SW 1271 (cell line): ENCODE measurements around the gene CHEK2.
"Not testable (repeated sequence)": the region's sequence is repeated elsewhere in the genome, so short reads cannot be mapped to it uniquely, and the experiment has no call there.

Experiments
- DNase-seq, 2 experiments: peaks; one replicate each; lab custom pipeline; 2025; lab: John Stamatoyannopoulos, UW

The CHEK2 gene

GRCh38 chr22:28741785-28742561, at the start of gene CHEK2, which contains the start of gene HSCB:
Gene CHEK2 (minus strand): TSS chr22:28741820. CDS start chr22:28734721, 7,099 bp downstream.
Gene HSCB (plus strand): TSS chr22:28742039. CDS start chr22:28742096, 57 bp downstream.
- peak; percentile 79 to 89 for DNase-seq

- DNase-seq: no peak
Observed at GRCh38 chr22:28791124-28791523, 49.5 kb upstream of the CHEK2 start.

DNA sequence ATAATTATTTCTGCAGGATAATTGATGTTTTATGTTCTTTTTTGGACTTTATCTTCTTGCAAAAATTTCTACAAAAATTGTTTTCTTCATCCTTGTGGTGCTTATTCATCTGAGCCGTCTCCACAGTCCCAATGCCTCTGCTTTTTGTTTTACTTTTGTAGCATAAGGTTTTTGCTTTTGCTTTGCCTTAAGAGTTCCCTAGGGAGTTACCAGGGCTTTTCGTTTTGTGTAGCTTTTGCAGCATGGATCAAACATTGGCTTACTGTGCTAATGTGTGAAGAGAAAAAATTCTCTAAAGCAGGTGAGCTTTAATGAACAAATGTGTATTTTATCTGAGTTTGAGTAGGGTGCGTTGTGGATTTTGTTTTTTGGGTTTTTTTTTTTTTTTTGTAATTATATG, 47.0 kb upstream of the CHEK2 start:
- no peak for DNase-seq

- no peak for DNase-seq
Observed at GRCh38 chr22:28783786-28784671, 42.4 kb upstream of the CHEK2 start.

DNA sequence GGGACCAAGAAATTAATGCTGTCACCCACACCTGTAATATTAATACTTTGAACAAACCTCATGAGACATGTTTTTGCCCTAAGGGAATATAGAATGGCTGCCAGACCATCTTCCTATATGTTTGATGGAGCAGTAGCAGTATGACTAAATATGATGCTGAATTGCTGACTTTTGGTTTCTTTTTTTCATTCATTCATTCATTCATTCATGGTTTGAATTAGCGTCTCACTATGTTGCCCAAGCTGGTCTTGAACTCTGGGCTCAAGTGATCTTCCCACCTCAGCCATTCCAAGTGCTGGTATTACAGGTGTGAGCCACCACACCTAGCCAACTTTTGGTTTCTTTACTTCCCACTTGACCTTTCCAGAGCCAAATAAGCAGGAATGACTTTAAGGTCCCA, 38.7 kb upstream of the CHEK2 start:
- no peak for DNase-seq

GRCh38 chr22:28779833-28780232, 38.2 kb upstream of the CHEK2 start:
- DNase-seq: no peak

DNA sequence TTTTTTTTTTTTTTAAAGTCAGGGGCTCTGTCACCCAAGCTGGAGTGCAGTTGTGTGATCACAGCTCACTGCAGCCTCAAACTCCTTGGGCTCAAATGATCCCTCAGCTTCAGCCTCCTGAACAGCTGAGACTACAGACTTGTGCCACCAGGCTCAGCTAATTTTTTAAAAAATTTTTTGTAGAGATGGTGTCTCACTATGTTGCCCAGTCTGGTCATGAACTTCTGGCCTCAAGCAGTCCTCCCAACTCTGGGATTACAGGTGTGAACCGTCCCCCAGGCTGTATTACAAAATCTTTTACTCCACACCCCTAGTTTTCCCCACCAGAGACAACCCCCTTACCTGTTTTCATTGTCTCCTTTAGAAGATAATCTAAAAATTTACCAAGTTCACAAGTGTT, 32.8 kb upstream of the CHEK2 start:
- DNase-seq: no peak

- DNase-seq: no peak
Observed at GRCh38 chr22:28773461-28773867, 31.8 kb upstream of the CHEK2 start.

- peak; percentile 41 to 75 for DNase-seq
Observed at GRCh38 chr22:28772633-28773460, 31.2 kb upstream of the CHEK2 start, which contains the start of gene CCDC117. Gene CCDC117 (plus strand): TSS chr22:28772695. CDS start chr22:28772850, 155 bp downstream.

DNA sequence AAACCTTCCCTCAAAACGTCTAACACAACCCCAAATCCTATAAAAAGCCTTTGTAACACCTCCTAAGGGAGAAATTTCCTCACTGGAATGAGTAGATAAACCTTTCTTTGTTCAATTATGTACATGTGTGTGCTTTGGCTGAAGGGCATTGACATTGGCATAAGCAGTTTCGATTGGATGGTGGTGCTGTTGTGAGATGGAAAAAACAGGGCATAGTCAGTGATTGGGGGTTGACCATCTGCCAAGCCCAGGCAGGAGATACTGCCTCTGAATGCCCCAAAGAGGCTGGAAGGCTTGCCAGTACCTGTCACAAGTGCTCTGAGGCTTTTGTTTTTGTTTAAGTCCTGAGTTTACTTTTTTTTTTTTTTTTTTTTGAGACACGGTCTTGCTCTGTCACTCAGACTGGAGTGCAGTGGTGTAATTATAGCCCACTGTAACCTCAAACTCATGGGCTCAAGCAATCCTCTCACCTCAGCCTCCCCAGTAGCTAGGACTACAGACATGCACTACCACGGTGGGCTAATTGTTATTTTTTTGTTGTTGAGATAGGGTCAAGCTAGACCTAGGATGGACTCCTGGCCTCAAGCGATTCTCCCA, 29.7 kb upstream of the CHEK2 start:
- no peak for DNase-seq

DNA sequence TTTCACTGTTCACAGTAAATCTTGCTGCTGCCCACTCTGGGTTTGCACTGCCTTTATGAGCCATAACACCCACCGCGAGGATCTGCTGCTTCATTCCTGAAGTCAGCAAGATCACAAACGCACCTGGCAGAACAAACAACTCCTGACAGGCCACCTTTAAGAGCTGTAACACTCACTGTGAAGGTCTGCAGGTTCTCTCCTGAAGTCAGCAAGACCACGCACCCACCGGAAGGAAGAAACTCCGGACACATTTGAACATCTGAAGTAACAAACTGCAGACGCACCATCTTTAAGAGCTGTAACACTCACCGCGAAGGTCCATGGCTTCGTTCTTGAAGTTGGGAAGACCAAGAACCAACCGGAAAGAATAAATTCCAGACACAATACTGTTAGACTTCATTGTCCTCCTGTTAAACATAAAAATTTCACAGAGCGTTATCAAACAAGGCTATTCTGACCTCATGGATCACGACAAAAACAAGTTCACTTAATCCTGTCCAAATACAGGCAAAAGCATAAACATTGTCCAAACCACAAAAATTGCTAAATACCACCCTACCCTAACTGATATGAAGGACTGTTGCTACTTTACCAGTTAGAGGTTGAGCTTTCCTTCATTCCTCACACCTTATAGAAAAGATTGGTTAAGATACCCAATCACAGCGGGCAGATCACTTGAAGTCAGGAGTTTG, 27.9 kb upstream of the CHEK2 start:
- DNase-seq: no peak

GRCh38 chr22:28768701-28769393, 27.2 kb upstream of the CHEK2 start:
- DNase-seq: no peak

- no peak for DNase-seq
Observed at GRCh38 chr22:28766628-28767027, 25.0 kb upstream of the CHEK2 start.

- not testable (repeated sequence) for DNase-seq
Observed at GRCh38 chr22:28762000-28762399, 20.4 kb upstream of the CHEK2 start.

- DNase-seq: no peak
Observed at GRCh38 chr22:28761449-28761755, 19.8 kb upstream of the CHEK2 start.

- no peak for DNase-seq
Observed at GRCh38 chr22:28759861-28760560, 18.4 kb upstream of the CHEK2 start.

- DNase-seq: not testable (repeated sequence)
Observed at GRCh38 chr22:28754512-28754911, 12.9 kb upstream of the CHEK2 start.

DNA sequence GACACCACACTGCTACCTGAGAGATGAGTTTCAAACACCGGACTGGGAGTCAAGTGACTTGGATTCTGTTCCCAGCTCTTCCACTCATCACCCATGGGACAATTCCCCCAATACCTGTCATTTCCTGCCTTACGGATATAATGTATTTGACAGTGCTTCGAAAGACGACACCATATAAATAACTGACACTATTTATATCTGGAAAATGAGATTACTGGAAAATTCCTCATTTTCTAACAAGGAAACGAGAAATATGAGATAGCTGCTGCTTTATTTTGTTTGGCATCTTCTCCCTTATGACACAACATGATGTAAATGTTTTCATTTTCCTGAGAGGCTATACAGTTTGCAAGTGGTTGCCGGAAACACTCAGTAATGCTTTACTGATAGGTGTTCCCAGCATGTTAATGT, 8.9 kb upstream of the CHEK2 start:
- no peak for DNase-seq

DNA sequence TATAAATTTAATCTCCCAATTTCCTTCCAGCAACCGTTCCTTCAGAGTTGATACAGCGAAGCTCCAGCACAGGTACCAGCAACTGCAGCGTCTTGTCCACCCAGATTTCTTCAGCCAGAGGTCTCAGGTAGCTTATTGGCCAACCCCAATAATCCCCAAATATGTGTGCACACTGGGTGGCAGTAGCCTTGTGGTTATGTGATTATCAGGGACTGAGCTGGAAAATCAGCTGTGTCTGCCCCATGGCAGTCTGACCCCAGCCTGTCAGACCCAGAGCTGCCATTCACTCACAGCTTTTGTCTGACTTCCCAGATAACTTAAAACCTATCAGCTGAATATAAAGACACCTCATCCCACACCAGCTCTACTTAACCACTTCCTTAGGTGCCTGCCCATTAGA, 2.2 kb upstream of the CHEK2 start:
- no peak for DNase-seq

DNA sequence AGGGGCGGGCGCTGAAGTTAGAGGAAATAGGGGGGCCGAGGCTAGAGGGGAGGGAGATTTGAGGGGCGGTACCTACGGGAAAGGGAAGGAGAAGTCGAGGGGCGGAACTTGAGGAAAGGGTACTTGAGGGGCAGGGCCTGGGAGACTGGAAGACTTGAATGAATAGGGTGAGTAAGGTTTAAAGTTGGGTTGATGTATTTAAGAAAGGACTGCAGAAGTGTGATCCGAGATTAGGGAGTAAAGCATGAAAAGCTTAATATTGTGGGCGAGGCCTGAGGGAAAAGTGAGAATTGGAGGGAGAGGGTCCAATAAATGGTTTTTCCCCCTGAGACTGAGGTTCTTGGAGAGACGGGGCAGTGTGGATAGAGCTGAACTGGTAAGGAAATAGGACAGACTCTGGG, 942 bp upstream of the CHEK2 start:
- peak in 1 of 2 experiments; percentile 88 for DNase-seq
